ENCODE measurements around the gene CFTR.

- TF ChIP-seq, protein P1, sequence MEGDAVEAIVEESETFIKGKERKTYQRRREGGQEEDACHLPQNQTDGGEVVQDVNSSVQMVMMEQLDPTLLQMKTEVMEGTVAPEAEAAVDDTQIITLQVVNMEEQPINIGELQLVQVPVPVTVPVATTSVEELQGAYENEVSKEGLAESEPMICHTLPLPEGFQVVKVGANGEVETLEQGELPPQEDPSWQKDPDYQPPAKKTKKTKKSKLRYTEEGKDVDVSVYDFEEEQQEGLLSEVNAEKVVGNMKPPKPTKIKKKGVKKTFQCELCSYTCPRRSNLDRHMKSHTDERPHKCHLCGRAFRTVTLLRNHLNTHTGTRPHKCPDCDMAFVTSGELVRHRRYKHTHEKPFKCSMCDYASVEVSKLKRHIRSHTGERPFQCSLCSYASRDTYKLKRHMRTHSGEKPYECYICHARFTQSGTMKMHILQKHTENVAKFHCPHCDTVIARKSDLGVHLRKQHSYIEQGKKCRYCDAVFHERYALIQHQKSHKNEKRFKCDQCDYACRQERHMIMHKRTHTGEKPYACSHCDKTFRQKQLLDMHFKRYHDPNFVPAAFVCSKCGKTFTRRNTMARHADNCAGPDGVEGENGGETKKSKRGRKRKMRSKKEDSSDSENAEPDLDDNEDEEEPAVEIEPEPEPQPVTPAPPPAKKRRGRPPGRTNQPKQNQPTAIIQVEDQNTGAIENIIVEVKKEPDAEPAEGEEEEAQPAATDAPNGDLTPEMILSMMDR (IDR thresholded peaks at IDR 0.05; ENCODE audit: low read length): no peak
- no peak for TF ChIP-seq EZH2 (optimal IDR thresholded peaks at IDR 0.05; ENCODE audit: low read depth, low read length)
- no peak for TF ChIP-seq EZH2phosphoT487 (IDR thresholded peaks at IDR 0.05; ENCODE audit: low read length)
Measured at GRCh38 chr7:117548035-117548434, 68.2 kb downstream of the CFTR start.
